Astrocyte (in vitro differentiated cells and primary cell): Measurements from ENCODE around the gene POC1B. TPM values are rescaled to one million over a fixed set of nuclear protein-coding genes. Genes with fewer than 3 reads are reported as not detected.

ENCODE experiments used
- DNase-seq: peaks from one replicate; pipeline ENCODE4 v3.0.0-alpha.2; 2010; ENCODE audit warnings: low read depth
- FAIRE-seq: peaks from 2 replicates; lab custom pipeline; 2011; peaks lifted over from hg19 to GRCh38; lab: Jason Lieb, UNC
- H2AFZ ChIP-seq: 2 replicates; pipeline ENCODE4 v1.6.0; 2012; ENCODE audit warnings: low read depth, low read length, inconsistent platforms
- H3K27ac ChIP-seq: 2 replicates; pipeline ENCODE4 v1.5.1; 2011; ENCODE audit warnings: low read depth, low read length, inconsistent platforms
- H3K27me3 ChIP-seq: 2 replicates; pipeline ENCODE4 v1.6.0; 2011; ENCODE audit warnings: low read length, inconsistent platforms; ENCODE audit not compliant: insufficient read depth
- H3K36me3 ChIP-seq: 2 replicates; pipeline ENCODE4 v1.5.1; 2011; ENCODE audit warnings: low read length, inconsistent platforms; ENCODE audit not compliant: insufficient read depth
- H3K4me1 ChIP-seq: 2 replicates; pipeline ENCODE4 v1.5.1; 2011; ENCODE audit warnings: low read length, inconsistent platforms; ENCODE audit not compliant: insufficient read depth
- H3K4me2 ChIP-seq: 2 replicates; pipeline ENCODE4 v1.6.0; 2012; ENCODE audit warnings: low read length, inconsistent platforms
- H3K4me3 ChIP-seq: 2 replicates; pipeline ENCODE4 v1.5.1; 2011; ENCODE audit warnings: low read depth, mild to moderate bottlenecking, low read length, inconsistent platforms; ENCODE audit not compliant: insufficient read depth
- H3K79me2 ChIP-seq: 2 replicates; pipeline ENCODE4 v1.6.0; 2012; ENCODE audit warnings: mild to moderate bottlenecking, low read length, inconsistent platforms; ENCODE audit not compliant: insufficient read depth
- H3K9ac ChIP-seq: 2 replicates; pipeline ENCODE4 v1.6.0; 2012; ENCODE audit warnings: mild to moderate bottlenecking, low read length, inconsistent platforms
- H3K9me3 ChIP-seq: 2 replicates; pipeline ENCODE4 v1.5.1; 2012; ENCODE audit warnings: low read depth, mild to moderate bottlenecking, low read length, inconsistent platforms; ENCODE audit not compliant: insufficient read depth
- H4K20me1 ChIP-seq: 2 replicates; pipeline ENCODE4 v1.6.0; 2012; ENCODE audit warnings: low read length, inconsistent platforms; ENCODE audit not compliant: insufficient read depth
- H3K27ac Mint-ChIP-seq: one replicate; pipeline ENCODE4 v1.8.0; 2021; ENCODE audit warnings: mild to moderate bottlenecking, mixed read lengths; ENCODE audit not compliant: unreplicated experiment
- H3K27me3 Mint-ChIP-seq: one replicate; pipeline ENCODE4 v1.8.0; 2021; ENCODE audit warnings: low read depth, mixed read lengths; ENCODE audit not compliant: unreplicated experiment
- H3K36me3 Mint-ChIP-seq: one replicate; pipeline ENCODE4 v1.8.0; 2021; ENCODE audit warnings: low read depth, mixed read lengths; ENCODE audit not compliant: unreplicated experiment
- H3K4me1 Mint-ChIP-seq: one replicate; pipeline ENCODE4 v1.8.0; 2021; ENCODE audit warnings: low read depth, mixed read lengths; ENCODE audit not compliant: unreplicated experiment
- H3K4me3 Mint-ChIP-seq: one replicate; pipeline ENCODE4 v1.8.0; 2021; ENCODE audit warnings: mild to moderate bottlenecking, moderate library complexity, mixed read lengths; ENCODE audit not compliant: unreplicated experiment
- H3K9me3 Mint-ChIP-seq: one replicate; pipeline ENCODE4 v1.8.0; 2021; ENCODE audit warnings: mild to moderate bottlenecking, mixed read lengths; ENCODE audit not compliant: unreplicated experiment
- CTCF ChIP-seq: IDR thresholded peaks from 2 replicates; pipeline ENCODE4 v1.5.1; 2011; ENCODE audit warnings: low read depth, mild to moderate bottlenecking, inconsistent platforms, low read length, moderate library complexity; ENCODE audit not compliant: insufficient read depth
- EZH2 ChIP-seq: IDR thresholded peaks from 2 replicates; pipeline ENCODE4 v1.6.1; 2012; ENCODE audit warnings: mild to moderate bottlenecking, low read length, inconsistent platforms; ENCODE audit not compliant: insufficient read depth
- total RNA-seq: library from RNA; stranded (reverse); gene quantifications from 2 replicates; pipeline ENCODE4 v1.2.1, GENCODE V29; 2021

The POC1B gene
- total RNA-seq, 1 donor from 2014 or later, result 10.6 TPM

GRCh38 chr12:89514751-89515150, 11.1 kb downstream of the POC1B start:
- Mint-ChIP-seq H3K27me3 (no peaks in the 10 kb centered on the region), H3K4me1 (no peaks in the 10 kb centered on the region), H3K4me3 (no peak overlapping the region), H3K27ac (no peak overlapping the region), H3K9me3 (no peaks in the 10 kb centered on the region), H3K36me3 (no peaks in the 10 kb centered on the region)
- no peak overlapping the region for H2AFZ ChIP-seq
- no peak overlapping the region for H3K4me2 ChIP-seq
- H3K9me3 ChIP-seq, result no peaks in the 10 kb centered on the region
- H3K79me2 ChIP-seq, result no peaks in the 10 kb centered on the region
- no peaks in the 10 kb centered on the region for H3K27me3 ChIP-seq
- no peaks in the 10 kb centered on the region for H4K20me1 ChIP-seq
- TF ChIP-seq CTCF (no peak), EZH2 (no peak)
- H3K36me3 ChIP-seq, result no peaks in the 10 kb centered on the region
- no peak overlapping the region for H3K4me3 ChIP-seq
- no peak for FAIRE-seq
- no peak overlapping the region for H3K27ac ChIP-seq
- no peak for DNase-seq
- no peak overlapping the region for H3K9ac ChIP-seq
- H3K4me1 ChIP-seq, result no peaks in the 10 kb centered on the region

GRCh38 chr12:89513544-89513943, 12.3 kb downstream of the POC1B start:
- Mint-ChIP-seq H3K27ac (no peak overlapping the region), H3K4me3 (no peak overlapping the region), H3K4me1 (no peaks in the 10 kb centered on the region), H3K9me3 (no peaks in the 10 kb centered on the region), H3K36me3 (no peaks in the 10 kb centered on the region), H3K27me3 (no peaks in the 10 kb centered on the region)
- no peak overlapping the region for H3K27ac ChIP-seq
- FAIRE-seq (no peak), DNase-seq (no peak)
- H3K9me3 ChIP-seq, result no peaks in the 10 kb centered on the region
- no peaks in the 10 kb centered on the region for H3K79me2 ChIP-seq
- H3K27me3 ChIP-seq, result no peaks in the 10 kb centered on the region
- TF ChIP-seq CTCF (no peak), EZH2 (no peak)
- H3K36me3 ChIP-seq, result no peaks in the 10 kb centered on the region
- no peak overlapping the region for H2AFZ ChIP-seq
- H3K4me1 ChIP-seq, result no peaks in the 10 kb centered on the region
- no peak overlapping the region for H3K4me3 ChIP-seq
- no peak overlapping the region for H3K4me2 ChIP-seq
- H3K9ac ChIP-seq, result no peak overlapping the region
- H4K20me1 ChIP-seq, result no peaks in the 10 kb centered on the region

GRCh38 chr12:89507015-89507824, 18.6 kb downstream of the POC1B start:
- no peak overlapping the region for H3K27ac ChIP-seq
- FAIRE-seq (no peak), DNase-seq (no peak)
- H3K9me3 ChIP-seq, result no peaks in the 10 kb centered on the region
- no peak overlapping the region for H3K4me3 Mint-ChIP-seq
- no peak overlapping the region for H3K4me2 ChIP-seq
- no peak overlapping the region for H2AFZ ChIP-seq
- no peaks in the 10 kb centered on the region for H3K27me3 ChIP-seq
- no peak overlapping the region for H3K27ac Mint-ChIP-seq
- H3K36me3 ChIP-seq, result no peaks in the 10 kb centered on the region
- no peak overlapping the region for H3K9ac ChIP-seq
- no peaks in the 10 kb centered on the region for H3K27me3 Mint-ChIP-seq
- H3K36me3 Mint-ChIP-seq, result no peaks in the 10 kb centered on the region
- no peaks in the 10 kb centered on the region for H3K4me1 ChIP-seq
- TF ChIP-seq EZH2, result no peak
- TF ChIP-seq CTCF, result no peak
- H4K20me1 ChIP-seq, result no peaks in the 10 kb centered on the region
- no peaks in the 10 kb centered on the region for H3K79me2 ChIP-seq
- H3K4me3 ChIP-seq, result no peak overlapping the region
- H3K4me1 Mint-ChIP-seq, result peaks cover 2% of the 10 kb centered on the region
- H3K9me3 Mint-ChIP-seq, result peaks cover under 1% of the 10 kb centered on the region
